ENCODE results near the gene CAMK1D. TPM values are rescaled to one million over a fixed set of nuclear protein-coding genes. Genes with fewer than 3 reads are reported as not detected.

Gene CAMK1D
- total and polyA plus RNA-seq, 2 of the 4 experiments (the other 2 are of a cell fraction) = 5.0 to 5.3 TPM

DNA sequence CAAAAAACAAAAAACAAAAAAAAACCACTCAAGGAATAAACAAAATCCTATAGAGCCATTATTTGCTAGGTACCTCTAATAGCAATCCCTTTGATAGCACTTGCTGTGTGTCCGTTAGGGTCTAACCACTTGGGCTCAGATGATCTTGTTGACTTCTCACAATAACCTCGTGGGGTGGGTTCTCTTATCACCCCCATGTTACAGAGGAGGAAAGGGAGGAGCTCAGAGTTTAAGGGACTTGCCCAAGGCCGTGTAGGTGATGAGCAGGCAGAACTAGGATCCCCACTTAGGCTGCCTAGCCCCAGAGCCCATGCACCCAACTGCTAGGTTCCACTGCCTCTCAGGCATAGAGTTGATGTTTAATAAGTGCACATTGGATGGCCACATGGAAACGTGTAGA lies 131.1 kb downstream of the CAMK1D start:
- H2BK120ac ChIP-seq (ENCODE audit: low read depth, low read length) = no peak overlapping the region
- no peak overlapping the region for H2BK5ac ChIP-seq (ENCODE audit: low read depth, low read length, poor library complexity, severe bottlenecking)
- peaks cover 2% of the 10 kb centered on the region; the same call in 1 of the 2 replicates for H3K9me3 ChIP-seq (ENCODE audit: control insufficient read depth, insufficient read depth, low read length)
- no peak overlapping the region for H2BK15ac ChIP-seq (ENCODE audit: low read depth, low read length)
- WGBS, 2 experiments (ENCODE audit: extremely low coverage in 2 of 2, insufficient read length in 1 of 2) = no CpG with 5 or more reads among the region's 4 CpGs
- H2AFZ ChIP-seq (replicated peaks; ENCODE audit: low read length, poor library complexity) = no peak overlapping the region
- CTCF ChIA-PET = interaction anchor here (0.7 kb wide), 1 partner anchor 34 kb away, joined by 3 read pairs; no protein-coding TSS in a partner anchor
- no peak overlapping the region for H3K23ac ChIP-seq (ENCODE audit: low read depth, low read length)
- TF ChIP-seq RFX5 (IDR thresholded peaks at IDR 0.05; ENCODE audit: low read depth, low read length) = no peak
- TF ChIP-seq MXI1 (IDR thresholded peaks at IDR 0.05; ENCODE audit: borderline replicate concordance, low read depth, low read length) = no peak
- TF ChIP-seq POLR2A (IDR thresholded peaks at IDR 0.05; ENCODE audit: low read depth, low read length) = no peak
- TF ChIP-seq CHD1 (IDR thresholded peaks at IDR 0.05; ENCODE audit: low read depth, low read length) = no peak
- TF ChIP-seq, protein P1, sequence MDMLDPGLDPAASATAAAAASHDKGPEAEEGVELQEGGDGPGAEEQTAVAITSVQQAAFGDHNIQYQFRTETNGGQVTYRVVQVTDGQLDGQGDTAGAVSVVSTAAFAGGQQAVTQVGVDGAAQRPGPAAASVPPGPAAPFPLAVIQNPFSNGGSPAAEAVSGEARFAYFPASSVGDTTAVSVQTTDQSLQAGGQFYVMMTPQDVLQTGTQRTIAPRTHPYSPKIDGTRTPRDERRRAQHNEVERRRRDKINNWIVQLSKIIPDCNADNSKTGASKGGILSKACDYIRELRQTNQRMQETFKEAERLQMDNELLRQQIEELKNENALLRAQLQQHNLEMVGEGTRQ (IDR thresholded peaks at IDR 0.05; ENCODE audit: low read depth, low read length) = no peak
- TF ChIP-seq RAD21 (IDR thresholded peaks at IDR 0.05; ENCODE audit: low read length) = no peak
- TF ChIP-seq MAFK (IDR thresholded peaks at IDR 0.05; ENCODE audit: low read depth, low read length) = no peak
- TF ChIP-seq, protein P2, sequence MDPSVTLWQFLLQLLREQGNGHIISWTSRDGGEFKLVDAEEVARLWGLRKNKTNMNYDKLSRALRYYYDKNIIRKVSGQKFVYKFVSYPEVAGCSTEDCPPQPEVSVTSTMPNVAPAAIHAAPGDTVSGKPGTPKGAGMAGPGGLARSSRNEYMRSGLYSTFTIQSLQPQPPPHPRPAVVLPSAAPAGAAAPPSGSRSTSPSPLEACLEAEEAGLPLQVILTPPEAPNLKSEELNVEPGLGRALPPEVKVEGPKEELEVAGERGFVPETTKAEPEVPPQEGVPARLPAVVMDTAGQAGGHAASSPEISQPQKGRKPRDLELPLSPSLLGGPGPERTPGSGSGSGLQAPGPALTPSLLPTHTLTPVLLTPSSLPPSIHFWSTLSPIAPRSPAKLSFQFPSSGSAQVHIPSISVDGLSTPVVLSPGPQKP (IDR thresholded peaks at IDR 0.05; ENCODE audit: borderline replicate concordance, low read depth, low read length) = no peak
- TF ChIP-seq BHLHE40 (IDR thresholded peaks at IDR 0.05; ENCODE audit: low read depth, low read length) = no peak
- in situ Hi-C loops (cut with MboI; ENCODE audit: low sequenced_read_pairs) (no loop called here), dilution Hi-C loops (cut with HindIII; ENCODE audit: low sequenced_read_pairs, unreplicated experiment) (no loop called here), intact Hi-C loops (cut with micrococcal nuclease) (no loop called here)
- no peak overlapping the region for H4K91ac ChIP-seq (ENCODE audit: insufficient read depth, low read depth, low read length)
- H3K27ac ChIP-seq (ENCODE audit: insufficient read depth, low read length) = no peak overlapping the region
- no peak overlapping the region for H3K18ac ChIP-seq (ENCODE audit: low read depth, low read length)
- POLR2A ChIA-PET (ENCODE audit: unreplicated experiment) = no interaction called here
- H3K9me1 ChIP-seq (ENCODE audit: insufficient read depth, low read length) = no peaks in the 10 kb centered on the region
- H3K4me1 ChIP-seq (ENCODE audit: control insufficient read depth, insufficient read depth, low read length) = no peaks in the 10 kb centered on the region
- H4K8ac ChIP-seq (ENCODE audit: low read depth in 2 of 2, low read length in 2 of 2) = no peak overlapping the region
- H2AK5ac ChIP-seq (ENCODE audit: low read depth, low read length) = no peak overlapping the region
- H3K56ac ChIP-seq (ENCODE audit: extremely low read depth, insufficient read depth, low read length) = no peak overlapping the region
- no peaks in the 10 kb centered on the region for H4K20me1 ChIP-seq (ENCODE audit: insufficient read depth, low read length)
- ATAC-seq (ENCODE audit: low read depth) (no peak), DNase-seq (no peak)
- no peaks in the 10 kb centered on the region for H3K27me3 ChIP-seq (ENCODE audit: control insufficient read depth, insufficient read depth, low read length)
- no TSS peak for BruUV-seq (replicated peaks)
- no peak overlapping the region for H4K5ac ChIP-seq (ENCODE audit: low read depth, low read length)
- H3K14ac ChIP-seq (replicated peaks; ENCODE audit: low read depth, low read length) = no peak overlapping the region
- H3K79me1 ChIP-seq (ENCODE audit: low read depth in 1 of 2, low read length in 2 of 2) = no peaks in the 10 kb centered on the region
- H3K4me2 ChIP-seq (ENCODE audit: low read depth, low read length) = no peak overlapping the region
- H2AK9ac ChIP-seq (replicated peaks; ENCODE audit: low read depth, low read length, poor library complexity) = no peak overlapping the region
- no peak overlapping the region for H2BK20ac ChIP-seq (ENCODE audit: low read depth, low read length)
- H3K9ac ChIP-seq (ENCODE audit: low read depth, low read length) = no peak overlapping the region
- H3K4me3 ChIP-seq (ENCODE audit: insufficient read depth, low read depth, low read length) = no peak overlapping the region
- no peak overlapping the region for H3K4ac ChIP-seq (ENCODE audit: low read depth, low read length)
- H3K36me3 ChIP-seq (ENCODE audit: control insufficient read depth, insufficient read depth, low read length) = no peaks in the 10 kb centered on the region

Measured in IMR-90 (cell line).